SH-SY5Y (cell line): Measurements from ENCODE around the gene THEMIS2.

Source experiments
- GATA2 ChIP-seq: IDR thresholded peaks from 2 replicates; pipeline ENCODE4 v1.6.1; 2011; ENCODE audit warnings: mild to moderate bottlenecking, low read depth, low read length
- GATA3 ChIP-seq: IDR thresholded peaks from 2 replicates; pipeline ENCODE4 v1.6.1; 2011; ENCODE audit warnings: low read depth, mild to moderate bottlenecking, low read length, moderate library complexity

- TF ChIP-seq GATA3 = no peak
- no peak for TF ChIP-seq GATA2
Observed at GRCh38 chr1:27912429-27912828, 40.1 kb downstream of the THEMIS2 start.
